GM23338 (cell line): ENCODE data around the gene GRK7. TPM values are rescaled to one million over a fixed set of nuclear protein-coding genes. Genes with fewer than 3 reads are reported as not detected.

Experiments
- ATAC-seq: fragments of 200-7000 bp; cut with Tn5 transposase; 3 replicates; pipeline ENCODE4 v1.9.1; 2020
- DNase-seq: peaks from one replicate; pipeline ENCODE4 v3.0.0-alpha.2; 2015; ENCODE audit warnings: low spot score
- H2AFZ ChIP-seq: fragments of 200-600 bp; sonication (generic); 2 replicates; pipeline ENCODE4 v1.8.0; 2016; ENCODE audit warnings: antibody characterized with exemption, mild to moderate bottlenecking, moderate library complexity
- H3F3A ChIP-seq: fragments of 200-600 bp; sonication (generic); replicated peaks from 2 replicates; pipeline ENCODE4 v1.8.0; 2017; ENCODE audit warnings: antibody characterized with exemption, mixed run types, low read depth
- H3K27ac ChIP-seq: fragments of 200-600 bp; sonication (generic); 2 replicates; pipeline ENCODE4 v1.6.1; 2016; ENCODE audit warnings: low read depth
- H3K27me3 ChIP-seq: fragments of 200-600 bp; sonication (generic); 2 replicates; pipeline ENCODE4 v1.8.0; 2016; ENCODE audit warnings: mild to moderate bottlenecking, mixed run types, moderate library complexity; ENCODE audit not compliant: insufficient read depth
- H3K36me3 ChIP-seq: fragments of 200-600 bp; sonication (generic); 2 replicates; pipeline ENCODE4 v1.8.0; 2016; ENCODE audit warnings: mild to moderate bottlenecking; ENCODE audit not compliant: insufficient read depth
- H3K4me1 ChIP-seq: fragments of 200-600 bp; sonication (generic); 2 replicates; pipeline ENCODE4 v1.8.0; 2016; ENCODE audit warnings: mild to moderate bottlenecking, moderate library complexity; ENCODE audit not compliant: insufficient read depth
- H3K4me2 ChIP-seq: fragments of 200-600 bp; sonication (generic); 2 replicates; pipeline ENCODE4 v1.7.1; 2017; ENCODE audit warnings: mixed run types
- H3K4me3 ChIP-seq: fragments of 200-600 bp; sonication (generic); 2 replicates; pipeline ENCODE4 v1.6.1; 2016; ENCODE audit warnings: mixed run types
- H3K79me2 ChIP-seq: fragments of 200-600 bp; sonication (generic); replicated peaks from 2 replicates; pipeline ENCODE4 v1.8.0; 2017; ENCODE audit warnings: mild to moderate bottlenecking; ENCODE audit not compliant: insufficient read depth
- H3K9me2 ChIP-seq: fragments of 200-600 bp; sonication (generic); 2 replicates; pipeline ENCODE4 v1.8.0; 2017; ENCODE audit not compliant: insufficient read depth
- H4K20me1 ChIP-seq: fragments of 200-600 bp; sonication (generic); replicated peaks from 2 replicates; pipeline ENCODE4 v1.8.0; 2017; ENCODE audit warnings: mild to moderate bottlenecking; ENCODE audit not compliant: insufficient read depth
- H3K27ac Mint-ChIP-seq: 2 replicates; pipeline ENCODE4 v1.8.0; 2020; ENCODE audit warnings: inconsistent platforms, mild to moderate bottlenecking, moderate library complexity, mixed read lengths
- H3K27me3 Mint-ChIP-seq: 3 replicates; pipeline ENCODE4 v1.8.0; 2022; ENCODE audit warnings: low read depth, mild to moderate bottlenecking, moderate library complexity, mixed read lengths, inconsistent platforms; ENCODE audit not compliant: insufficient read depth, poor library complexity
- H3K36me3 Mint-ChIP-seq: 3 replicates; pipeline ENCODE4 v1.8.0; 2021; ENCODE audit warnings: low read depth, mild to moderate bottlenecking, inconsistent platforms, moderate library complexity, mixed read lengths
- H3K4me1 Mint-ChIP-seq: 3 replicates; pipeline ENCODE4 v1.8.0; 2020; ENCODE audit warnings: mild to moderate bottlenecking, inconsistent platforms, mixed read lengths
- H3K4me3 Mint-ChIP-seq: 3 replicates; pipeline ENCODE4 v1.8.0; 2021; ENCODE audit warnings: moderate library complexity, mild to moderate bottlenecking, inconsistent platforms, mixed read lengths
- H3K9me3 Mint-ChIP-seq: 3 replicates; pipeline ENCODE4 v1.8.0; 2020; ENCODE audit warnings: moderate library complexity, mild to moderate bottlenecking, inconsistent platforms, mixed read lengths
- CREB1 ChIP-seq: fragments of 250-450 bp; sonication (Bioruptor Pico); IDR thresholded peaks from 2 replicates; pipeline ENCODE4 v1.5.0; 2020; ENCODE audit warnings: low read depth, mild to moderate bottlenecking, moderate library complexity
- EZH2 ChIP-seq: fragments of 200-600 bp; sonication (generic); IDR thresholded peaks from one replicate; pipeline ENCODE4 v1.8.0; 2017; ENCODE audit warnings: antibody characterized with exemption, mild to moderate bottlenecking, low read depth; ENCODE audit not compliant: unreplicated experiment
- EZH2phosphoT487 ChIP-seq: fragments of 200-600 bp; sonication (generic); IDR thresholded peaks from one replicate; pipeline ENCODE4 v1.8.1; 2018; ENCODE audit warnings: antibody characterized with exemption; ENCODE audit not compliant: unreplicated experiment
- JUNB ChIP-seq: IDR thresholded peaks from one replicate; pipeline ENCODE4 v1.6.1; 2016; ENCODE audit warnings: antibody characterized with exemption; ENCODE audit not compliant: unreplicated experiment
- NANOG ChIP-seq: IDR thresholded peaks from 2 replicates; pipeline ENCODE4 v1.6.1; 2016; ENCODE audit warnings: antibody characterized with exemption, borderline replicate concordance
- POLR2AphosphoS5 ChIP-seq: IDR thresholded peaks from 2 replicates; pipeline ENCODE4 v1.6.1; 2016; ENCODE audit warnings: antibody characterized with exemption, low read depth
- STAT1 ChIP-seq: IDR thresholded peaks from one replicate; pipeline ENCODE4 v1.6.1; 2016; ENCODE audit warnings: antibody characterized with exemption; ENCODE audit not compliant: unreplicated experiment
- ZNF114 ChIP-seq: fragments of 250-450 bp; sonication (Bioruptor Pico); IDR thresholded peaks from 2 replicates; pipeline ENCODE4 v1.5.0; 2020; ENCODE audit warnings: mild to moderate bottlenecking, moderate library complexity
- ZNF331 ChIP-seq: fragments of 250-450 bp; sonication (Bioruptor Pico); IDR thresholded peaks from 2 replicates; pipeline ENCODE4 v1.5.0; 2020; ENCODE audit warnings: low read depth, mild to moderate bottlenecking, moderate library complexity
- polyA plus RNA-seq: library from polyadenylated mRNA; unstranded; fragments of >200 nt; fragmentation: Nextera tagmentation; extraction: Ambion mirVana; gene quantifications from 2 replicates; pipeline ENCODE4 v1.2.1, GENCODE V29; 2016
- total RNA-seq: library from RNA; depleted of rRNA; stranded (reverse); fragments of >200 nt; shearing (Covaris generic); gene quantifications from 2 replicates; pipeline ENCODE4 v1.2.3, GENCODE V29; 2014
- TF ChIP-seq, protein P1 (sequence below): IDR thresholded peaks from 2 replicates; pipeline ENCODE4 v1.6.1; 2016; ENCODE audit warnings: antibody characterized with exemption
- TF ChIP-seq, protein P2 (sequence below), 2 experiments: fragments of 200-600 bp in 1 of 2; sonication (generic) in 1 of 2; conservative IDR thresholded peaks; 2 replicates each; pipeline versions ENCODE4 v1.5.1 to v1.6.1; 2016 to 2017; ENCODE audit warnings: antibody characterized with exemption in 2 of 2, low read depth in 2 of 2, mild to moderate bottlenecking in 2 of 2, moderate library complexity in 1 of 2
- TF ChIP-seq, protein P3 (sequence below): IDR thresholded peaks from one replicate; pipeline ENCODE4 v1.6.1; 2018; ENCODE audit warnings: antibody characterized with exemption; ENCODE audit not compliant: unreplicated experiment
- TF ChIP-seq, protein P4 (sequence below): fragments of 250-450 bp; sonication (Bioruptor Pico); IDR thresholded peaks from 2 replicates; pipeline ENCODE4 v1.5.0; 2020; ENCODE audit warnings: mild to moderate bottlenecking, moderate library complexity

The GRK7 gene
- total and polyA plus RNA-seq, 2 experiments from 2014 or later: not detected

DNA sequence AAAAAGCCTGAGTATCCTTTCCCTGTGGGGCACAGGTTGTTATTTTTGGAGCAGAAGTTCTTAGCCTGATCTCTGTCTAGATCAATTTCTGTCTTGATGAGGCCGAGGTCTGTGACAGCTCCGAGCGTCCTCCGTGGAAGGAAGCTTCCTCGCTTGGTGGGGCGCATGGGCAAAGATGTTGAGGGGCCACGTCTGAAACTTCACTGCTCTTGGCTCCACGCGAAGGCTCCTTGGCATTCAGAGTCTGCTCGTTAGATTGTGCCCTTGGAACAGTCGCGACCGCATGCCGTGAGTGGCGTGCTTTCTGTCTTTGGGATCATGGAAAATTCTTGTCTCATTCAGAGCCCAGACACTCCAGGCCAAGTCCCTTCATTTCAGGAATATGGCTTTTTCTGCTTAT lies 13.7 kb downstream of the GRK7 start:
- no peak for DNase-seq
- no peak overlapping the region for H3K27ac ChIP-seq
- no peak overlapping the region for H3K4me3 Mint-ChIP-seq
- H3K4me2 ChIP-seq: no peak overlapping the region
- H3K36me3 Mint-ChIP-seq: no peaks in the 10 kb centered on the region
- H3K27ac Mint-ChIP-seq: no peak overlapping the region
- H3F3A ChIP-seq: no peaks in the 10 kb centered on the region
- no peaks in the 10 kb centered on the region for H3K79me2 ChIP-seq
- H3K27me3 Mint-ChIP-seq: peaks cover 9% of the 10 kb centered on the region
- no peak for ATAC-seq
- peak overlapping the region; percentile 66; the same call in 1 of the 2 replicates for H2AFZ ChIP-seq
- no peaks in the 10 kb centered on the region for H3K36me3 ChIP-seq
- no peaks in the 10 kb centered on the region for H3K27me3 ChIP-seq
- no peak overlapping the region for H3K4me3 ChIP-seq
- no peaks in the 10 kb centered on the region for H3K9me2 ChIP-seq
- no peaks in the 10 kb centered on the region for H3K4me1 Mint-ChIP-seq
- H3K4me1 ChIP-seq: no peaks in the 10 kb centered on the region
- H3K9me3 Mint-ChIP-seq: 0 out of 3 replicates have a peak, but pooled peaks cover 2% of the 10 kb centered on the region
- TF ChIP-seq CREB1: no peak
- TF ChIP-seq, protein P1, sequence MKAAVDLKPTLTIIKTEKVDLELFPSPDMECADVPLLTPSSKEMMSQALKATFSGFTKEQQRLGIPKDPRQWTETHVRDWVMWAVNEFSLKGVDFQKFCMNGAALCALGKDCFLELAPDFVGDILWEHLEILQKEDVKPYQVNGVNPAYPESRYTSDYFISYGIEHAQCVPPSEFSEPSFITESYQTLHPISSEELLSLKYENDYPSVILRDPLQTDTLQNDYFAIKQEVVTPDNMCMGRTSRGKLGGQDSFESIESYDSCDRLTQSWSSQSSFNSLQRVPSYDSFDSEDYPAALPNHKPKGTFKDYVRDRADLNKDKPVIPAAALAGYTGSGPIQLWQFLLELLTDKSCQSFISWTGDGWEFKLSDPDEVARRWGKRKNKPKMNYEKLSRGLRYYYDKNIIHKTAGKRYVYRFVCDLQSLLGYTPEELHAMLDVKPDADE: no peak
- no peak for TF ChIP-seq ZNF331 (CRISPR knock-in tag)
- TF ChIP-seq STAT1: no peak
- no peak for TF ChIP-seq POLR2AphosphoS5
- TF ChIP-seq, protein P2, sequence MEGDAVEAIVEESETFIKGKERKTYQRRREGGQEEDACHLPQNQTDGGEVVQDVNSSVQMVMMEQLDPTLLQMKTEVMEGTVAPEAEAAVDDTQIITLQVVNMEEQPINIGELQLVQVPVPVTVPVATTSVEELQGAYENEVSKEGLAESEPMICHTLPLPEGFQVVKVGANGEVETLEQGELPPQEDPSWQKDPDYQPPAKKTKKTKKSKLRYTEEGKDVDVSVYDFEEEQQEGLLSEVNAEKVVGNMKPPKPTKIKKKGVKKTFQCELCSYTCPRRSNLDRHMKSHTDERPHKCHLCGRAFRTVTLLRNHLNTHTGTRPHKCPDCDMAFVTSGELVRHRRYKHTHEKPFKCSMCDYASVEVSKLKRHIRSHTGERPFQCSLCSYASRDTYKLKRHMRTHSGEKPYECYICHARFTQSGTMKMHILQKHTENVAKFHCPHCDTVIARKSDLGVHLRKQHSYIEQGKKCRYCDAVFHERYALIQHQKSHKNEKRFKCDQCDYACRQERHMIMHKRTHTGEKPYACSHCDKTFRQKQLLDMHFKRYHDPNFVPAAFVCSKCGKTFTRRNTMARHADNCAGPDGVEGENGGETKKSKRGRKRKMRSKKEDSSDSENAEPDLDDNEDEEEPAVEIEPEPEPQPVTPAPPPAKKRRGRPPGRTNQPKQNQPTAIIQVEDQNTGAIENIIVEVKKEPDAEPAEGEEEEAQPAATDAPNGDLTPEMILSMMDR (conservative IDR thresholded peaks at IDR 0.05; ENCODE audit: low read depth in 2 of 2): no peak
- TF ChIP-seq EZH2: no peak
- TF ChIP-seq NANOG: no peak
- TF ChIP-seq EZH2phosphoT487: no peak
- TF ChIP-seq ZNF114 (CRISPR knock-in tag): no peak
- TF ChIP-seq, protein P3, sequence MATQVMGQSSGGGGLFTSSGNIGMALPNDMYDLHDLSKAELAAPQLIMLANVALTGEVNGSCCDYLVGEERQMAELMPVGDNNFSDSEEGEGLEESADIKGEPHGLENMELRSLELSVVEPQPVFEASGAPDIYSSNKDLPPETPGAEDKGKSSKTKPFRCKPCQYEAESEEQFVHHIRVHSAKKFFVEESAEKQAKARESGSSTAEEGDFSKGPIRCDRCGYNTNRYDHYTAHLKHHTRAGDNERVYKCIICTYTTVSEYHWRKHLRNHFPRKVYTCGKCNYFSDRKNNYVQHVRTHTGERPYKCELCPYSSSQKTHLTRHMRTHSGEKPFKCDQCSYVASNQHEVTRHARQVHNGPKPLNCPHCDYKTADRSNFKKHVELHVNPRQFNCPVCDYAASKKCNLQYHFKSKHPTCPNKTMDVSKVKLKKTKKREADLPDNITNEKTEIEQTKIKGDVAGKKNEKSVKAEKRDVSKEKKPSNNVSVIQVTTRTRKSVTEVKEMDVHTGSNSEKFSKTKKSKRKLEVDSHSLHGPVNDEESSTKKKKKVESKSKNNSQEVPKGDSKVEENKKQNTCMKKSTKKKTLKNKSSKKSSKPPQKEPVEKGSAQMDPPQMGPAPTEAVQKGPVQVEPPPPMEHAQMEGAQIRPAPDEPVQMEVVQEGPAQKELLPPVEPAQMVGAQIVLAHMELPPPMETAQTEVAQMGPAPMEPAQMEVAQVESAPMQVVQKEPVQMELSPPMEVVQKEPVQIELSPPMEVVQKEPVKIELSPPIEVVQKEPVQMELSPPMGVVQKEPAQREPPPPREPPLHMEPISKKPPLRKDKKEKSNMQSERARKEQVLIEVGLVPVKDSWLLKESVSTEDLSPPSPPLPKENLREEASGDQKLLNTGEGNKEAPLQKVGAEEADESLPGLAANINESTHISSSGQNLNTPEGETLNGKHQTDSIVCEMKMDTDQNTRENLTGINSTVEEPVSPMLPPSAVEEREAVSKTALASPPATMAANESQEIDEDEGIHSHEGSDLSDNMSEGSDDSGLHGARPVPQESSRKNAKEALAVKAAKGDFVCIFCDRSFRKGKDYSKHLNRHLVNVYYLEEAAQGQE: no peak
- TF ChIP-seq, protein P4, sequence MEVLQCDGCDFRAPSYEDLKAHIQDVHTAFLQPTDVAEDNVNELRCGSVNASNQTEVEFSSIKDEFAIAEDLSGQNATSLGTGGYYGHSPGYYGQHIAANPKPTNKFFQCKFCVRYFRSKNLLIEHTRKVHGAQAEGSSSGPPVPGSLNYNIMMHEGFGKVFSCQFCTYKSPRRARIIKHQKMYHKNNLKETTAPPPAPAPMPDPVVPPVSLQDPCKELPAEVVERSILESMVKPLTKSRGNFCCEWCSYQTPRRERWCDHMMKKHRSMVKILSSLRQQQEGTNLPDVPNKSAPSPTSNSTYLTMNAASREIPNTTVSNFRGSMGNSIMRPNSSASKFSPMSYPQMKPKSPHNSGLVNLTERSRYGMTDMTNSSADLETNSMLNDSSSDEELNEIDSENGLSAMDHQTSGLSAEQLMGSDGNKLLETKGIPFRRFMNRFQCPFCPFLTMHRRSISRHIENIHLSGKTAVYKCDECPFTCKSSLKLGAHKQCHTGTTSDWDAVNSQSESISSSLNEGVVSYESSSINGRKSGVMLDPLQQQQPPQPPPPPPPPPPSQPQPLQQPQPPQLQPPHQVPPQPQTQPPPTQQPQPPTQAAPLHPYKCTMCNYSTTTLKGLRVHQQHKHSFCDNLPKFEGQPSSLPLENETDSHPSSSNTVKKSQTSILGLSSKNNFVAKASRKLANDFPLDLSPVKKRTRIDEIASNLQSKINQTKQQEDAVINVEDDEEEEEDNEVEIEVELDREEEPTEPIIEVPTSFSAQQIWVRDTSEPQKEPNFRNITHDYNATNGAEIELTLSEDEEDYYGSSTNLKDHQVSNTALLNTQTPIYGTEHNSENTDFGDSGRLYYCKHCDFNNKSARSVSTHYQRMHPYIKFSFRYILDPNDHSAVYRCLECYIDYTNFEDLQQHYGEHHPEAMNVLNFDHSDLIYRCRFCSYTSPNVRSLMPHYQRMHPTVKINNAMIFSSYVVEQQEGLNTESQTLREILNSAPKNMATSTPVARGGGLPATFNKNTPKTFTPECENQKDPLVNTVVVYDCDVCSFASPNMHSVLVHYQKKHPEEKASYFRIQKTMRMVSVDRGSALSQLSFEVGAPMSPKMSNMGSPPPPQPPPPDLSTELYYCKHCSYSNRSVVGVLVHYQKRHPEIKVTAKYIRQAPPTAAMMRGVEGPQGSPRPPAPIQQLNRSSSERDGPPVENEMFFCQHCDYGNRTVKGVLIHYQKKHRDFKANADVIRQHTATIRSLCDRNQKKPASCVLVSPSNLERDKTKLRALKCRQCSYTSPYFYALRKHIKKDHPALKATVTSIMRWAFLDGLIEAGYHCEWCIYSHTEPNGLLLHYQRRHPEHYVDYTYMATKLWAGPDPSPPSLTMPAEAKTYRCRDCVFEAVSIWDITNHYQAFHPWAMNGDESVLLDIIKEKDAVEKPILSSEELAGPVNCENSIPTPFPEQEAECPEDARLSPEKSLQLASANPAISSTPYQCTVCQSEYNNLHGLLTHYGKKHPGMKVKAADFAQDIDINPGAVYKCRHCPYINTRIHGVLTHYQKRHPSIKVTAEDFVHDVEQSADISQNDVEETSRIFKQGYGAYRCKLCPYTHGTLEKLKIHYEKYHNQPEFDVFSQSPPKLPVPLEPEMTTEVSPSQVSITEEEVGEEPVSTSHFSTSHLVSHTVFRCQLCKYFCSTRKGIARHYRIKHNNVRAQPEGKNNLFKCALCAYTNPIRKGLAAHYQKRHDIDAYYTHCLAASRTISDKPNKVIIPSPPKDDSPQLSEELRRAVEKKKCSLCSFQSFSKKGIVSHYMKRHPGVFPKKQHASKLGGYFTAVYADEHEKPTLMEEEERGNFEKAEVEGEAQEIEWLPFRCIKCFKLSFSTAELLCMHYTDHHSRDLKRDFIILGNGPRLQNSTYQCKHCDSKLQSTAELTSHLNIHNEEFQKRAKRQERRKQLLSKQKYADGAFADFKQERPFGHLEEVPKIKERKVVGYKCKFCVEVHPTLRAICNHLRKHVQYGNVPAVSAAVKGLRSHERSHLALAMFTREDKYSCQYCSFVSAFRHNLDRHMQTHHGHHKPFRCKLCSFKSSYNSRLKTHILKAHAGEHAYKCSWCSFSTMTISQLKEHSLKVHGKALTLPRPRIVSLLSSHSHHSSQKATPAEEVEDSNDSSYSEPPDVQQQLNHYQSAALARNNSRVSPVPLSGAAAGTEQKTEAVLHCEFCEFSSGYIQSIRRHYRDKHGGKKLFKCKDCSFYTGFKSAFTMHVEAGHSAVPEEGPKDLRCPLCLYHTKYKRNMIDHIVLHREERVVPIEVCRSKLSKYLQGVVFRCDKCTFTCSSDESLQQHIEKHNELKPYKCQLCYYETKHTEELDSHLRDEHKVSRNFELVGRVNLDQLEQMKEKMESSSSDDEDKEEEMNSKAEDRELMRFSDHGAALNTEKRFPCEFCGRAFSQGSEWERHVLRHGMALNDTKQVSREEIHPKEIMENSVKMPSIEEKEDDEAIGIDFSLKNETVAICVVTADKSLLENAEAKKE (CRISPR knock-in tag): no peak
- no peak for TF ChIP-seq JUNB
- H4K20me1 ChIP-seq: no peaks in the 10 kb centered on the region
